ENCODE results near the gene SPDYE1. TPM values are rescaled to one million over a fixed set of nuclear protein-coding genes. Genes with fewer than 3 reads are reported as not detected.

The SPDYE1 gene
- total and polyA plus RNA-seq, 7 experiments from 2014 or later = 0.07 to 0.30 (median 0.20) TPM; not detected in 3

DNA sequence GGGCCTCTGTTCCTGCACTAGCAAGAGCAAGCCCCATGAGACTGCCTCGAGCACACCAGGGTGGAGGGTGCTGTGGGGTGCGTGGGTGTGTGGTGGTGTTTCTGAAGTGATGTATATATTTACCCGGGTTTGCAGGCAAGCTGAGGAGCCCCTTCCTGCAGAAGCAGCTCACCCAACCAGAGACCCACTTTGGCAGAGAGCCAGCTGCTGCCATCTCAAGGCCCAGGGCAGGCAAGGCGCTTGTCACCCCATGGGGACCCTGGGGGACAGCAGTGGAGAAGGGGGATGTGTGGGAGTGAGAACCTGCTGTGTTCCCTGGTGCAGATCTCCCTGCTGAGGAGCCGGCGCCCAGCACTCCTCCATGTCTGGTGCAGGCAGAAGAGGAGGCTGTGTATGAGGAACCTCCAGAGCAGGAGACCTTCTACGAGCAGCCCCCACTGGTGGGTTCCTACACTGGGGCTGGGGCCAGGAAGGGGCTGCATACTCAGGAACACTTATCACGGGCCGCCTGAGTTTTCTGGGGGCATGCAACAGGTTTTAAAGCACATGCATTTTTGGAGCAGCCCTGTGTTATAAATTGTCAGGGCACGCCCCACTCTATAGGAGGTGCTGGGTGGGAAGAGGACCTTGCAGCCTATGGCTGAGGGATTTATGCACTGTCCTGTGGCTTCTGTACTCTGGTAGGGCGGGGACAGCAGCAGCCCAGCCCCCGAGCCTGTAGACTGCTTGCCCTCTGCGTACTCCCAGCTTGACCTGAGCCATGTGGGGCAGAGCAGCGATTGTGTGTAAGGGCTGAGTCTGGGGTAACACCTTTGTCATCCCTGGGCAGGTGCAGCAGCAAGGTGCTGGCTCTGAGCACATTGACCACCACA lies 61.8 kb downstream of the SPDYE1 start:
- H3K27me3 ChIP-seq (ENCODE audit: control insufficient read depth in 2 of 2, insufficient read depth in 2 of 2, low read length in 2 of 2) = no peaks in the 10 kb centered on the region
- no peak overlapping the region for H3K4me3 ChIP-seq (ENCODE audit: low read length)
- no peaks in the 10 kb centered on the region for H3K9me3 ChIP-seq (ENCODE audit: control insufficient read depth in 2 of 3, low read length in 3 of 3)
- Mint-ChIP-seq H3K9me3 (peaks cover 0 to 3% (median 0%) of the 10 kb centered on the region in 11 donors), H3K4me1 (peaks cover 4 to 24% (median 13%) of the 10 kb centered on the region in 7 donors), H3K36me3 (peaks cover 7 to 47% (median 8%) of the 10 kb centered on the region in 5 donors), H3K27me3 (no peaks in the 10 kb centered on the region), H3K4me3 (no peak overlapping the region), H3K27ac (peak overlapping the region in 4 of 9 donors; percentile 45 to 72 (median 52))
- DNase-seq (no peak), ATAC-seq (peak; percentile 30)
- no peak overlapping the region for H3K27ac ChIP-seq (ENCODE audit: low read depth, low read length)
- intact Hi-C loops (cut with micrococcal nuclease) = no loop called here
- H3K4me1 ChIP-seq (ENCODE audit: control insufficient read depth in 2 of 2, insufficient read depth in 2 of 2, low read length in 2 of 2) = peaks cover 0 to 4% of the 10 kb centered on the region in 2 donors
- ChIA-PET POLR2A (interaction anchor here (3.5 to 8.3 kb wide), 2 partner anchors 8 to 14 kb away, joined by 24 to 54 read pairs; partner anchors contain the start of genes DBNL and PGAM2), CTCF (no interaction called here)
- peaks cover 13 to 79% (median 28%) of the 10 kb centered on the region in 3 experiments for H3K36me3 ChIP-seq (ENCODE audit: control insufficient read depth in 2 of 3, insufficient read depth in 3 of 3, low read length in 3 of 3)

Small RNA genes lying within 50 kb of the gene (microRNA-seq; reads per million reads assigned to microRNA genes)
- not detected for gene MIR6837 (ENCODE audit: borderline microRNAs expressed)

Other genes starting within 250 kb of the SPDYE1 start
- 10 to 100 TPM; 11.2 to 41.2 (median 16.1) TPM for gene BLVRA, start 239.2 kb upstream of the SPDYE1 start, total RNA-seq
- gene BLVRA, start 239.2 kb upstream of the SPDYE1 start, polyA plus RNA-seq = 10 to 100 TPM; 28.2 to 38.7 TPM
- gene MRPS24, start 128.4 kb upstream of the SPDYE1 start, total RNA-seq = 10 to 100 TPM; 44.2 to 76.6 (median 62.3) TPM
- 100 to 1,000 TPM; 169 to 187 TPM for gene MRPS24, start 128.4 kb upstream of the SPDYE1 start, polyA plus RNA-seq
- 10 to 100 TPM; 20.0 to 33.7 (median 26.8) TPM for gene URGCP, start 91.3 kb upstream of the SPDYE1 start, total RNA-seq
- gene URGCP, start 91.3 kb upstream of the SPDYE1 start, polyA plus RNA-seq = 10 to 100 TPM; 22.0 to 40.6 TPM
- gene UBE2D4, start 71.5 kb upstream of the SPDYE1 start, total RNA-seq = 10 to 100 TPM in 2 of 5 experiments, 1 to 10 TPM in 3; 6.3 to 13.9 (median 9.6) TPM
- gene UBE2D4, start 71.5 kb upstream of the SPDYE1 start, polyA plus RNA-seq = 10 to 100 TPM; 13.4 to 15.9 TPM
- 100 to 1,000 TPM; 112 to 182 (median 164) TPM for gene DBNL, start 46.8 kb downstream of the SPDYE1 start, total RNA-seq
- gene DBNL, start 46.8 kb downstream of the SPDYE1 start, polyA plus RNA-seq = 100 to 1,000 TPM; 171 to 217 TPM
- gene PGAM2, start 67.7 kb downstream of the SPDYE1 start, total RNA-seq = 1 to 10 TPM in 4 of 5 experiments, under 1 TPM in 1; 0.73 to 3.1 (median 1.8) TPM
- gene PGAM2, start 67.7 kb downstream of the SPDYE1 start, polyA plus RNA-seq = not detected
- 10 to 100 TPM; 33.9 to 77.1 (median 48.9) TPM for gene POLM, start 84.6 kb downstream of the SPDYE1 start, total RNA-seq
- 10 to 100 TPM; 18.2 to 20.4 TPM for gene POLM, start 84.6 kb downstream of the SPDYE1 start, polyA plus RNA-seq
- gene AEBP1, start 106.4 kb downstream of the SPDYE1 start, total RNA-seq = 10 to 100 TPM in 4 of 5 experiments, 1 to 10 TPM in 1; 7.7 to 33.1 (median 27.5) TPM
- 10 to 100 TPM in 1 of 2 donors, 1 to 10 TPM in 1; 3.0 to 13.5 TPM for gene AEBP1, start 106.4 kb downstream of the SPDYE1 start, polyA plus RNA-seq
- 100 to 1,000 TPM in 1 of 5 experiments, 10 to 100 TPM in 4; 55.1 to 118 (median 69.2) TPM for gene POLD2, start 125.7 kb downstream of the SPDYE1 start, total RNA-seq
- 10 to 100 TPM; 78.1 to 94.8 TPM for gene POLD2, start 125.7 kb downstream of the SPDYE1 start, polyA plus RNA-seq
- not detected for gene MYL7, start 143.4 kb downstream of the SPDYE1 start, total RNA-seq
- gene MYL7, start 143.4 kb downstream of the SPDYE1 start, polyA plus RNA-seq = not detected
- under 1 TPM; 0.29 to 0.88 (median 0.51) TPM for gene GCK, start 191.5 kb downstream of the SPDYE1 start, total RNA-seq
- 1 to 10 TPM; 1.7 to 2.0 TPM for gene GCK, start 191.5 kb downstream of the SPDYE1 start, polyA plus RNA-seq
- 10 to 100 TPM; 58.1 to 80.9 (median 62.3) TPM for gene YKT6, start 203.1 kb downstream of the SPDYE1 start, total RNA-seq
- 10 to 100 TPM; 32.6 to 38.8 TPM for gene YKT6, start 203.1 kb downstream of the SPDYE1 start, polyA plus RNA-seq

Measured in naive thymus-derived CD4-positive, alpha-beta T cell (primary cell).